NCI-H345 (cell line): ENCODE results near the gene IQCN.

Experiments used
- DNase-seq: peaks from one replicate; lab custom pipeline; 2025; lab: John Stamatoyannopoulos, UW

The IQCN gene

GRCh38 chr19:18287836-18288772, 13.9 kb upstream of the IQCN start:
- DNase-seq = no peak

DNA sequence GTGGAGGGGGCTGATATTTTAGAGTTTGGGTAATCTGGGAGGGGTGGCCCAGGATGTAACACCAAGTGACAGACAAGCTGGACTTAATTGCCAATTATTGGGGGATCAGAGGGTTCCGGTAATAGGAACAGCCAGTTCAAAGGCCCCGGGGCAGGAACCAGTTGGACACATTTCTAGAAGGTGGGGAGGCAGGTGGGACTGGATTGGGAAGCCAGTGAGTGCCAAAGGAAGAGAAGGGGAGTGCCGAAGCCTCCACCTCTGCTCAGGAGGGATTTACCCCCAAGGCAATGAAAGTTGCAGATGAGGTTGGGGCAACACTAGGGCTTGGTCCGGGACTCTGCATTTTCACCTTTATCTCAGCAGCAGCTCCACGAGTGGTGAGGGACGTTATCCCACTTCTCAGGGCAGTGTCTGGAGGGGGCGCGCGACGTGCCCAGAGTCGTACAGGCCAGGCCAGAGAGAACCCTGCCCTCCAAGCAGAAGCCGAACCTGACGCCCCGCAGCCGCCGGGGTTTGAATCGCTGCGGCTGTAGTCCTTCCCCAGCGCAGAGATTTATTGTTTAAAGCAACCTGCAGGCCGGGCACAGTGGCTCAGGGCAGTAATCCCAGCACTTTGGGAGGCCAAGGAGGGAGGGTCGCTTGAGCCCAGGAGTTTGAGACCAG, 12.9 kb upstream of the IQCN start:
- no peak for DNase-seq

GRCh38 chr19:18284712-18285360, 10.6 kb upstream of the IQCN start:
- DNase-seq = no peak

DNA sequence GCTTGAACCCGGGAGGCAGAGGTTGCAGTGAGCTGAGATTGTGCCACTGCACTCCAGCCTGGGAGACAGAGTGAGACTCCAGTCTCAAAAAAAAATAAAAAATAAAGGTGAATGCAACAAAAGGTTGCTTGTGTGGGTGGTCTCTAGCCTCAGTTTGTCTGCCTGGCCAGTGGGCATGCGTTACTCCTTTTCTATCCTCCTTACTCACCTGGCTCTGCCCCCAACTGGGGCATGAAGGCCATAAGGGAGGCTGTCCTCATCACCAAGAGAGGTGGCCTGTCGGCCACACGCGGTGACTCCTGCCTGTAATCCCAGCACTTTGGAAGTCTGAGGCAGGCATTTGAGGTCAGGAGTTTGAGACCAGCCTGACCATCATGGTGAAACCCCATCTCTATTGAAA, 9.1 kb upstream of the IQCN start:
- no peak for DNase-seq

- DNase-seq = no peak
These were observed 8.5 kb upstream of the IQCN start for GRCh38 chr19:18282788-18283141.

DNA sequence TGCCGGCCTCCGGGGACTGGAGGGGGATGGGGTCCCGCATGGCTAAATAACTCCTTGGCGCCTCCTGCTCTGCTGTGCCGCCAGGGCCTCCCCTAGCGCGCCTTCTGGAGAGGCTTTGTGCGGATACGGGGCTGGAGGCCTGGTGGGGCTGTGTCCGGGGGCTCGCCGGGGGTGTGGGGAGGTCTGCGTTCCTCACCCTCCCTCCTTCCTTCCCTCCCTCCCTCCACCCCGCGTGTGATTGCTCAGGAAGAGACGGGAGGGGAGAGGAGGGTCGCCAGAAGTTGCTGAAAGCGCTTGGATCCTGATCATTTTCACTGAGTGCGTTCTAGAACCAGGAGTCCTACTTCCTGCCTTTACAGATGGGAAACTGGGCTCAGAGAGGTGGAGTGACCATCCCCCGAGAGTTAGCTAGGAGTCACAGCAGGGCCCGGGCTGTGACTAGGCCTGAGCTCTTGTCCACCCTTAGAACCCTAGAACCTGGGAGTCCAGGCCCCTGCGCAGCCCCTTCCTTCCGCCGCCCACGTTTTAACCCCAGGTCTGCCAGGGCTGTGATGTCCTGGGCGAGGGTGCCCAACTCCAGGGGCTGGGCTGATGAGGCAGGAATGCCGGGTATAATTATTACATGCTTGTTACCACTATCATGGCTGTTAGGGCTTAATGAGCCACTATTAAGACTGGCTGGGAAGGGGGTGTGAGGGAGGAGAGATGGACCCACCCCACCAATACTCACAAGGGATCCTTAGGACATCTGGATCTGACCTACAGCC, 8.0 kb upstream of the IQCN start:
- DNase-seq = no peak

GRCh38 chr19:18281082-18282020, 7.1 kb upstream of the IQCN start, which contains the start of gene JUND:
Gene JUND (minus strand): TSS chr19:18281622. CDS start chr19:18281484, 138 bp downstream.
- DNase-seq = peak; percentile 95

DNA sequence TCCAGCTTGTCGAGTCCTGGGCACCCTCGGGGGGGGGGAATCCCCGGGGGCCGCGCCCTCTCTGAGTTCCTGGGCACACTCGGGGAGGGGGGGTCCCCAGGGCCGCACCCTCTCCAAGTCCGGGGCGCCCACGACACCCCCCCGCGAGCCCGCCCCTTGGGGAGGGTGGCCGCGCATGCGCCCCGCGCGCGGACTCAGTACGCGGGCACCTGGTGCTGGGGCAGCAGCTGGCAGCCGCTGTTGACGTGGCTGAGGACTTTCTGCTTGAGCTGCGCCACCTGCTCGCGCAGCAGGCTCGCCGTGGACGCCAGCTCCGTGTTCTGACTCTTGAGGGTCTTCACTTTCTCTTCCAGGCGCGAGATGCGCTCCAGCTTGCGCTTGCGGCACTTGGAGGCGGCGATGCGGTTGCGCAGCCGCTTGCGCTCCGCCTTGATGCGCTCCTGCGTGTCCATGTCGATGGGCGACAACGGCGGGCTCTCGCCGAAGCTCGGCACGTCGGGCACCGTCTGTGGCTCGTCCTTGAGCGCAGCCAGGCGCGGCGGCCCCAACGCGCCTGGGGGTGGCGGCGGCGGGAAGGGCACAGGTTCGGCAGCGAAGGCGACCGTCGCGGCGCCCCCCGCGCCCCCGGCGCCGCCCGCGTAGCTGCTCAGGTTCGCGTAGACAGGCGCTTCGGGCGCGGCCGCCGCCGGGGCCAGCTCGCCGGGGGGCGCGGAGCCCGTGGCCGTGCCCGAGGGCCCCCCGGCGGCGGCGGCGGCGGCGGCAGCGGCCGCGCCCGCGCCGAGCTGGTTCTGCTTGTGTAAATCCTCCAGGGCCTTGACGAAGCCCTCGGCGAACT, 6.2 kb upstream of the IQCN start:
- peak; percentile 83 for DNase-seq

DNA sequence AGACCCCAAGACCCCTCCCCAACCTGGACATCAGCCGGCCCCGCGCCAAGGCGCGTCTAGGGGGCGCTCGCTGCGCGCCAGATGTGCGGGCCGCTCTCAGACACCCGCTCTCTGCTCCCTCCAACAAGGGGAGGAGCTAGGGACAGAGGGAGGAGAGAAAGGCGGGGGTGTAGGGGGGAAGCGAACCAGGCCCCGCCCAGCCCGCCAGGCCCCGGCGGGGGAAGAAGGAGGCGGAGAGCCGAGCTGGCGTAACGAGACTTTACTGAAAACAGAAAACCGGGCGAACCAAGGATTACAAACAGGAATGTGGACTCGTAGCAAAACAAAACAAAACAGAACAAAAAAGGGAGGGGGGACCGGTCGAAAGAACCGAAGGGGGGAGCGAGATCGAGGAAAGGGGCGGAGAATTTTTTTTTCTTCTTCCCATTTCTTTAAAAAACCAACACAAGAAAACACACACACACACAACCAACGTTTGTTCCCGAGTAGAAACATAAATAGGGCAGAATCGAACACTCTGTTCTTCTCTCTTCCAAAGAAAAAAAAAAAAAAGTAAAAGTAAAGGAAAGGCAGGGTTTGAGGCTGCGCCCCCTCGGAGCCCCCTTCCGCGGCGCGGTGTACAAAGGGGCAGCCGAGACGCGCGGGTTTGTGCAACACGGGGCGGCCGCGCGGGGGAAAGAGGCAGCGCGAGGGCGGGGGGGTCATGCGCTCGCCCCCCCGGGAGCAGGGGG, 5.4 kb upstream of the IQCN start:
- peak; percentile 87 for DNase-seq

- DNase-seq = no peak
These were observed 4.9 kb upstream of the IQCN start for GRCh38 chr19:18279266-18279515.

DNA sequence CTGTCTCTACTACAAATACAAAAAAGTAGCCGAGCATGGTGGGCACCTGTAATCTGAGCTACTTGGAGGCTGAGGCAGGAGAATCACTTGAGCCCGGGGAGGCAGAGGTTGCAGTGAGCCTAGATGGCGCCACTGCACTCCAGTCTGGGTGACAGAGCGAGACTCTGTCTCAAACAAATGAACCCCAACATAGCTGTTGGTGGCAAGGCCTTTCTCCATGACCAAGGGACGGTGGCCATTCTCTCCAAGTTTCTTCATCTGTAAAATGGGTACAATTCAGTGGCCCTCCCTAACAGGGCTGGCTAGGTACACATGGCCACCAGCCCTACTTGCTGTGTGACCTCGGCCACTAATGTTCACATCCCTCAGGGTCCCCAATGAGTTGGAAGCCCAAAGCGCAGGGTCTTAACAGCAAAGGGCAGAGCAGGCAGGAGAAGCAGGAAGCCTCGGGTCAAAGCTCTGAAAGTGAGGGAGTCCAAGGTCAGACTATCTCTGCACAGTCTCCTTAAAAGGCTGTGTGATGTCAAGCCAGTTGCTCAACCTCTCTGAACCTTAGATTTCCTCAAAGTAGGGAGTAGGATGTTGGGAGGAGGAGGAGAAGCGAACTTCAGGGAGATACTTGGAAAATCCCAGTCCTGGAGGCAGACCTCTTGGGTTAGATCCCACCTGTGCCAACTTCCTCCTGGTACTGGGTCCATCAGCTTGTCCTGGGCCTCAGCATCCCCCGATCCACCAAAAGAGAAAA, 4.4 kb upstream of the IQCN start:
- DNase-seq = no peak

- no peak for DNase-seq
These were observed 617 bp upstream of the IQCN start for GRCh38 chr19:18274781-18275356.

DNA sequence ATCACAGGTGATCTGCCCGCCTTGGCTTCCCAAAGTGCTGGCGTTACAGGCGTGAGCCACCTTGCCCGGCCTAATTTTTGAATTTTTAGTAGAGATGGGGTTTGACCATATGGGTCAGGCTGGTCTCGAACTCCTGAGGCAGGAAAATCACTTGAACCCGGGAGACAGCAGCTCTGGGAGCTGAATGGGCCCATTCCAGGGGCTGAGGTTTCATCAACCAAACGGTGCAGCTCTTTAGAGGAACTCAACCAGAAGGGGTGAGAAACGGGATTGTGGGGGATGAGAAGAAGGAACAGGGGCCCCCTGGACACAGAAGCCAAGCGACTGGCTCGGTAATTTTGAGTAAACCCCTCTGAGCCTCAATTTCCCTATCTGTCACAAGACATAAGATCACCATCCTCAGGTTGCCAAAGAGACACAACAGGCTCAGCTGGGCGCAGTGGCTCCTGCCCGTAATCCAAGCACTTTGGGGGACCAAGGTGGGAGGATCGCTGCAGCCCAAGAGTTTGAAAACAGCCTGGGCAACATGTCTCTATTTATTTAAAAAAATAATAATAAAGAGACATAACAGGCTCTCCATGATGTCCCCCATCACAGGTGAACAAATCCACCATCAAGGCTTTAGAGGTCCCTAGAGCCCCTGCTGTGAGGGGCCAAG, 562 bp downstream of the IQCN start:
- no peak for DNase-seq

- DNase-seq = no peak
These were observed 2.8 kb downstream of the IQCN start for GRCh38 chr19:18271433-18271841.

DNA sequence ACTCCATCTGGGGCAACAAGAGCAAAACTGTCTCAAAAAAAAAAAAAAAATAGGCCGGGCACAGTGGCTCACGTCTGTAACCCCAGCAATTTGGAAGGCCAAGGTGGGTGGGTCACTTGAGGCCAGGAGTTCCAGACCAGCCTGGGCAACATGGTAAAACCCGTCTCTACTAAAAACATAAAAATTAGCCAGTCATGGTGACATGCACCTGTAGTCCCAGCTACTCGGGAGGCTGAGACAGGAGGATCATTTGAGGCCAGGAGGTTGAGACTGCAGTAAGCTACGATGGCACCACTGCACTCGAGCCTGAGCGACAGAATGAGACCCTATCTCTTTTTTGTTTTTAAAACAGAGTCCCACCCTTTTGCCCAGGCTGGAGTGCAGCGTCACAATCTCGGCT, 3.9 kb downstream of the IQCN start:
- DNase-seq = no peak

DNA sequence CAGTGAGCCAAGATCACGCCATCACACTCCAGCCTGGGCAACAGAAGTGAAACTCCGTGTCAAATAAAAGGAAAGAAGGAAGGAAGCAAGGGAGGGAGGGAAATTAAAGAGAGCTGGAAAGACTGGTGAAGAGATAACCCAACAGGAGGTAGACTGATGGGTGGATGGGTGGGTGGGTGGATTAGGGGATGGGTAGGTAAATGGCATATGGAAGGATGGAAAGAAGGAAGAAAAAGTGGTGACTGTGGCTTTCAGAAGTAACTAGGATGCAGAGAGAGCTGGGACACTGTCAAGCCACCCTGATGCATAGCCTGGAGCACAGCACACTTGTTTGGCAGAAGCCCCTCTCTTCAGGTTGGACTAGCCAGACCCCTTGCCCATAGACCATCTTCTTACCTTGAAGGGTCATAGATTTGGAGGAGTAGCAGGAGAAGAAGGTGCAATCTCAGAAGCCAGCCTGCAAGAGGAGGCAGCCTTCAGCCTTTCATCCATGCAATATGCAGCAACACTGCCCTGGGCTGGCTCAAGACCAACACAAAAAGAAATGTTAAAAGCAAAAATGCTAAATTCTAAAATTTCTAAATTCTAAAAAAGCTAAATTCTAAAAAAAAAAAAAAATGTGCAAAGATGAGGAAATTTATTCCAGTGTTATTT, 5.1 kb downstream of the IQCN start:
- no peak for DNase-seq
